HepG2 (cell line): ENCODE measurements around the gene MOCS1. TPM values are rescaled to one million over a fixed set of nuclear protein-coding genes. Genes with fewer than 3 reads are reported as not detected.

Experiments
- ATF7 ChIP-seq, 2 experiments: fragments of 450-650 bp in 1 of 2; sonication (generic) in 1 of 2; formaldehyde crosslinking in 1 of 2; IDR thresholded peaks; 2 replicates each; pipeline versions ENCODE4 v1.4.0 to v1.6.1; 2016 to 2020; ENCODE audit warnings: antibody characterized with exemption in 1 of 2, mild to moderate bottlenecking in 1 of 2, missing genetic modification reagents in 1 of 2
- ATRX ChIP-seq: sonication (generic); formaldehyde crosslinking; IDR thresholded peaks from 2 replicates; pipeline ENCODE4 v1.4.0; 2020; ENCODE audit warnings: missing genetic modification reagents, borderline replicate concordance
- EEA1 ChIP-seq: sonication (generic); formaldehyde crosslinking; IDR thresholded peaks from 2 replicates; pipeline ENCODE4 v1.5.1; 2020; ENCODE audit warnings: mild to moderate bottlenecking, missing genetic modification reagents, borderline replicate concordance
- HMG20B ChIP-seq: conservative IDR thresholded peaks from 2 replicates; pipeline ENCODE4 v1.6.1; 2016; ENCODE audit warnings: missing genetic modification reagents, missing compliant biosample characterization
- KLF11 ChIP-seq: IDR thresholded peaks from 2 replicates; pipeline ENCODE4 v1.6.1; 2016; ENCODE audit warnings: missing compliant biosample characterization
- MXI1 ChIP-seq: IDR thresholded peaks from 3 replicates; pipeline ENCODE4 v1.6.1; 2012; ENCODE audit warnings: low read depth, low read length, inconsistent platforms, borderline replicate concordance
- PHB2 ChIP-seq: fragments of 450-650 bp; IDR thresholded peaks from 2 replicates; pipeline ENCODE4 v1.6.1; 2018; ENCODE audit not compliant: partially characterized antibody
- RFX3 ChIP-seq: IDR thresholded peaks from 2 replicates; pipeline ENCODE4 v1.6.1; 2016; ENCODE audit warnings: missing biosample characterization, missing genetic modification reagents
- SIN3A ChIP-seq: IDR thresholded peaks from 2 replicates; pipeline ENCODE4 v1.6.1; 2011; ENCODE audit warnings: low read depth, mild to moderate bottlenecking, control low read depth, low read length, borderline replicate concordance
- SMAD3 ChIP-seq: sonication (generic); formaldehyde crosslinking; IDR thresholded peaks from 2 replicates; pipeline ENCODE4 v1.4.0; 2020; ENCODE audit warnings: missing genetic modification reagents
- SMAD9 ChIP-seq: sonication (generic); formaldehyde crosslinking; IDR thresholded peaks from 2 replicates; pipeline ENCODE4 v1.5.1; 2020; ENCODE audit warnings: mild to moderate bottlenecking, missing genetic modification reagents
- SUZ12 ChIP-seq: fragments of 150-350 bp; IDR thresholded peaks from 2 replicates; pipeline ENCODE4 v1.6.1; 2014; ENCODE audit warnings: low read depth, low read length
- TGIF2 ChIP-seq: IDR thresholded peaks from 2 replicates; pipeline ENCODE4 v1.6.1; 2016; ENCODE audit warnings: control low read depth, missing compliant biosample characterization
- ZFP91 ChIP-seq: sonication (generic); formaldehyde crosslinking; IDR thresholded peaks from 2 replicates; pipeline ENCODE4 v1.9.0; 2022; ENCODE audit warnings: missing genetic modification reagents, mild to moderate bottlenecking, borderline replicate concordance
- ZNF232 ChIP-seq: sonication (generic); formaldehyde crosslinking; IDR thresholded peaks from 2 replicates; pipeline ENCODE4 v1.4.0; 2020; ENCODE audit warnings: missing genetic modification reagents, borderline replicate concordance
- ZNF512B ChIP-seq: sonication (generic); formaldehyde crosslinking; IDR thresholded peaks from 2 replicates; pipeline ENCODE4 v1.5.1; 2020; ENCODE audit warnings: missing genetic modification reagents, mild to moderate bottlenecking, borderline replicate concordance
- ZNF549 ChIP-seq: sonication (generic); formaldehyde crosslinking; IDR thresholded peaks from 2 replicates; pipeline ENCODE4 v1.5.0; 2020; ENCODE audit warnings: missing genetic modification reagents
- polyA plus RNA-seq, 8 experiments: library from polyadenylated mRNA; depleted of rRNA in 3 of 8; stranded (reverse) in 7 of 8; unstranded in 1 of 8; fragments of >200 nt; fragmentation: Illumina TruSeq in 4 of 8; extraction: Trizol in 4 of 8; gene quantifications; 2 replicates each; pipeline versions ENCODE4 v1.2.1 to v1.2.3, GENCODE V29; 2011 to 2016; ENCODE audit warnings: low read depth in 4 of 8, missing spikeins in 1 of 8, mixed read lengths in 1 of 8; ENCODE audit not compliant: insufficient read depth in 1 of 8
- total RNA-seq, 5 experiments: library from RNA; depleted of rRNA; stranded (reverse); fragments of >200 nt; fragmentation: Illumina TruSeq; extraction: Trizol; gene quantifications; 2 replicates each; pipeline ENCODE4 v1.2.3, GENCODE V29; 2016; ENCODE audit warnings: low read depth in 1 of 5
- TF ChIP-seq, protein P1 (sequence below): sonication (generic); formaldehyde crosslinking; IDR thresholded peaks from 2 replicates; pipeline ENCODE4 v1.5.0; 2020; ENCODE audit warnings: missing genetic modification reagents

MOCS1 gene
- total and polyA plus RNA-seq, 2 of the 13 experiments (the other 11 are each of a cell fraction or from before 2014, with no cell fraction given): 5.3 to 11.7 TPM

DNA sequence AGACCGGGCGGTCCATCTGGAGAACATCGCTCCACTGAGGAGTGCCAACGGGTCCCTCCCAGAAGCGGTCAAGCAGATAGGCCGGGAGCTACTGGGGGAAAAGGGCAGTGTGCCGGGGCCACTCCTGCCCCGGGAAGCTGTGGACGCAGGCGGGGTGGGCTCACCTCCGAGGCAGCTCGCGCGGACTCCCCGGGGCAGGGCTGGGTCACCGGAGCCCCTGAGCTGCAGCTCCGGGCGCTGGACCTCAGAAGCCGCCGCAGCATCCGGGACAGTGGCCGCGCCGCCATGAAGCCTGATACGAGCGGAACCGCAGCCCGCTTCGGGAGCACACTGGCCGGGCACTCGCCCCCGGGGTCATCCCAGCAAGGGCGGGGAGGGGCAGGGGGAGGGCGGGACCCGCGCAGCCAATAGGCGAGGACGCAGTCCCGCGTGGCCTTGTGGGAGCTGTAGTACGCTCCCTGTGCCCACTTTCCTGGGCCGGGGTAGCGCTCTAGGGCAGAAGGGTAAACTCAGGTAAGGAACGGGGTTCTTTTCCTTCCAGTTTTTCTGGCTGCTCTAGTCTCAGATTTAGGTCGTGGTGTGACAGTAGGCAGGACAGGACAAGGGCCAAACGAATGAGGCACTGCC, at the start of gene MOCS1 (continued):
- TF ChIP-seq PHB2 (no peak), ATF7 (IDR thresholded peaks at IDR 0.05) (no peak), ATF7 (CRISPR knock-in tag; IDR thresholded peaks at IDR 0.05) (no peak), ZFP91 (CRISPR knock-in tag) (peak; percentile 72; the same call in 1 of the 2 replicates), SUZ12 (peak; percentile 51), ZNF232 (CRISPR knock-in tag) (no peak; the same call in 1 of the 2 replicates), SIN3A (no peak), KLF11 (peak; percentile 86; the same call in 1 of the 2 replicates), ZNF549 (no peak), TGIF2 (no peak), EEA1 (CRISPR knock-in tag) (peak; percentile 65; the same call in 1 of the 2 replicates), RFX3 (CRISPR knock-in tag) (no peak), SMAD3 (CRISPR knock-in tag) (no peak), MXI1 (peak; percentile 23; the same call in 1 of the 3 replicates), HMG20B (CRISPR knock-in tag) (no peak), SMAD9 (CRISPR knock-in tag) (no peak), ZNF512B (no peak), ATRX (CRISPR knock-in tag) (no peak)
- TF ChIP-seq, protein P1, sequence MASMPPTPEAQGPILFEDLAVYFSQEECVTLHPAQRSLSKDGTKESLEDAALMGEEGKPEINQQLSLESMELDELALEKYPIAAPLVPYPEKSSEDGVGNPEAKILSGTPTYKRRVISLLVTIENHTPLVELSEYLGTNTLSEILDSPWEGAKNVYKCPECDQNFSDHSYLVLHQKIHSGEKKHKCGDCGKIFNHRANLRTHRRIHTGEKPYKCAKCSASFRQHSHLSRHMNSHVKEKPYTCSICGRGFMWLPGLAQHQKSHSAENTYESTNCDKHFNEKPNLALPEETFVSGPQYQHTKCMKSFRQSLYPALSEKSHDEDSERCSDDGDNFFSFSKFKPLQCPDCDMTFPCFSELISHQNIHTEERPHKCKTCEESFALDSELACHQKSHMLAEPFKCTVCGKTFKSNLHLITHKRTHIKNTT (CRISPR knock-in tag): no peak
